Mononuclear cell (primary cell): Measurements from ENCODE around the gene PRRX2. TPM values are rescaled to one million over a fixed set of nuclear protein-coding genes. Genes with fewer than 3 reads are reported as not detected.
"Not testable (repeated sequence)": the region's sequence is repeated elsewhere in the genome, so short reads cannot be mapped to it uniquely, and the experiment has no call there.

Experiments used
- H3K27me3 ChIP-seq: 2 replicates; pipeline ENCODE4 v1.6.0; 2011; ENCODE audit warnings: low read length, control low read depth; ENCODE audit not compliant: insufficient read depth
- H3K4me1 ChIP-seq: 2 replicates; pipeline ENCODE4 v1.5.1; 2011; ENCODE audit warnings: mild to moderate bottlenecking, low read length, control low read depth; ENCODE audit not compliant: insufficient read depth
- H3K4me3 ChIP-seq: 2 replicates; pipeline ENCODE4 v1.5.1; 2011; ENCODE audit warnings: mild to moderate bottlenecking, low read length, moderate library complexity
- H3K9me3 ChIP-seq: 2 replicates; pipeline ENCODE4 v1.5.1; 2011; ENCODE audit warnings: low read depth, mild to moderate bottlenecking, control low read depth, low read length
- total RNA-seq: library from RNA; depleted of rRNA; stranded (reverse); fragments of >200 nt; gene quantifications from one replicate; pipeline ENCODE4 v1.2.3, GENCODE V29; 2012

PRRX2 gene
- total RNA-seq, 1 donor = not detected

DNA sequence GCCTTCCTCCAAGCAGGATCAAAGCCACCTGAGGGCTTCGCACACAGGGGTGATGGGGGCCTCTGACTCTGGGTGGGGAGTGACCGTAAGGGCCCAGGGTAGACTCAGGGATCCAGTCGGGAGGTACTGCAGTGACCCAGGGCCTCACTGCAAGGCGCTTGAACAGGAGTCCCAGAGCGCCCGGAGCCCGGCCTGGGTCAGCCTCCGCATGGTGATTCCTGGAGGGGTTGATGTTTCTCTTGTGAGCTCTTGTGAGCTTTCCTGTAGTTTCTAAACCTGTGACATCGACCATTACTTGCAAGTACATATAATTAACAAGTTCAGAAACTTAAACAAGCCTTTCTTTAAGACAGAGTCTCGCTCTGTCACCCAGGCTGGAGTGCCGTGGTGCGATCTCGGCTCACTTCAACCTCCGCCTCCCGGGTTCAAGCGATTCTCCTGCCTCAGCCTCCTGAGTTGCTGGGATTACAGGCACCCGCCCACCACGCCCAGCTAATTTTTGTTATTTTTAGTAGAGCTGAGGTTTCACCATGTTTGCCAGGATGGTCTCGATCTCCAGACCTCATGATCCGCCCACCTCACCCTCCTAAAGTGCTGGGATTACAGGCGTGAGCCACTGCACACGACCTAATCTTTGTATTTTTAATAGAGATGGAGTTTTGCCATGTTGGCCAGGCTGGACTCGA lies 67.6 kb downstream of the PRRX2 start:
- Histone ChIP-seq H3K9me3 (no peaks in the 10 kb centered on the region), H3K4me3 (no peak overlapping the region)

DNA sequence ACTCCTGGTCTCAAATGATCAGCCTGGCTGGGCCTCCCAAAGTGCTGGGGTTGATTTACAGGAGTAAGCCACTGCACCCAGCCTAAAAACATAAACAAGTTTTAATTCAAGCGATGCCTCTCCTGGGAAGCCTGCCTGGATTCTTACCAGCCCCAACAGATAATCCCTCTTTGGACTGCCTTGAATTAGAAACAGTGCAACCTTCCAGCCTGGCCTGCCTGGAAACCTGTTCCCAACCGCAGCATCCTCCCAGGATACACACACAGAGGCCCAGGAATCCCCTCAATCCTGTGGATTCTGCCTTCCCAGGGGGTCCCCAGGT lies 68.1 kb downstream of the PRRX2 start:
- Histone ChIP-seq H3K27me3 (no peaks in the 10 kb centered on the region), H3K4me3 (no peak overlapping the region)

More for the DNA sequence above, 67.6 kb downstream of the PRRX2 start:
- Histone ChIP-seq H3K27me3 (no peaks in the 10 kb centered on the region), H3K4me1 (peaks cover 4% of the 10 kb centered on the region)

DNA sequence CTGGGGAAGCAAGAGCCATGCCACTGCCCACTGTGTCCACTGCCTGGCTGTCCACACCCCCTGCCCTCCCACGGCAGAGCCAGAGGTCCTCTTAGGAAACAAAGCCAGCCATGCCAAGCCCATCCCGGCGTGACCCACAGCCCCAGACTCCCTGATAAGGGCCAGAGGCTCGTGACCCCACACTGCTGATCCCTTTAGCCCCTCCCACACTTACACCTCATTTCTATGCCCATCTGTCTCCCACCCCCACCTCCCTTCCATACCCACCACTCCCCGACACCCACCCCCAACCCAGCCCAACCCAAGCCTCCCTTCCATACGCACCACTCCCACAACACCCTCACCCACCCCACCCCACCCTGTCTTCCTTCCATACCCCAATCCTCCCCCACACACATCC lies 70.1 kb downstream of the PRRX2 start:
- Histone ChIP-seq H3K4me3 (no peak overlapping the region), H3K9me3 (no peaks in the 10 kb centered on the region), H3K4me1 (peaks cover 10% of the 10 kb centered on the region), H3K27me3 (no peaks in the 10 kb centered on the region)

More for the DNA sequence above, 68.1 kb downstream of the PRRX2 start:
- Histone ChIP-seq H3K9me3 (no peaks in the 10 kb centered on the region), H3K4me1 (peaks cover 9% of the 10 kb centered on the region)

DNA sequence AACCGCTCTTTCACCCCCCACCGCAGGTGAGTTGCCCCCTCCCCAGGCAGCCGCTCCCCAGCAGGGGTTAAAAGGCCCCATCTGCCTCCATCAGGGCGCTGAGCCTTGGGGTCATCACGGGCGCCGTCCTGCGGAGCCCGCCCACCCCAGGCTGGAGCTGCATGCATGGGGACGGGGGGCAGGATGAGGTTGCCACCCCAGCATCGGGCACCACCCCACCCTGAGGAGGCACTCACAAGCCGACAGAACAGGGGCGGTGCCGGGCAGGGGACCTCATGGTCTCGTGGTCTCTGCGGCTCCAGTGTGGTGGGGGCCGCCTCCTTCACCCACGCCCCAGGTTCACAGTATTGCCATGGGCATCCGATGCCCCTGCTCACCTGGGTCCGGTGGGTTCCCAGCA lies 70.9 kb downstream of the PRRX2 start:
- Histone ChIP-seq H3K27me3 (no peaks in the 10 kb centered on the region), H3K4me3 (no peak overlapping the region), H3K9me3 (no peaks in the 10 kb centered on the region), H3K4me1 (peaks cover 10% of the 10 kb centered on the region)

DNA sequence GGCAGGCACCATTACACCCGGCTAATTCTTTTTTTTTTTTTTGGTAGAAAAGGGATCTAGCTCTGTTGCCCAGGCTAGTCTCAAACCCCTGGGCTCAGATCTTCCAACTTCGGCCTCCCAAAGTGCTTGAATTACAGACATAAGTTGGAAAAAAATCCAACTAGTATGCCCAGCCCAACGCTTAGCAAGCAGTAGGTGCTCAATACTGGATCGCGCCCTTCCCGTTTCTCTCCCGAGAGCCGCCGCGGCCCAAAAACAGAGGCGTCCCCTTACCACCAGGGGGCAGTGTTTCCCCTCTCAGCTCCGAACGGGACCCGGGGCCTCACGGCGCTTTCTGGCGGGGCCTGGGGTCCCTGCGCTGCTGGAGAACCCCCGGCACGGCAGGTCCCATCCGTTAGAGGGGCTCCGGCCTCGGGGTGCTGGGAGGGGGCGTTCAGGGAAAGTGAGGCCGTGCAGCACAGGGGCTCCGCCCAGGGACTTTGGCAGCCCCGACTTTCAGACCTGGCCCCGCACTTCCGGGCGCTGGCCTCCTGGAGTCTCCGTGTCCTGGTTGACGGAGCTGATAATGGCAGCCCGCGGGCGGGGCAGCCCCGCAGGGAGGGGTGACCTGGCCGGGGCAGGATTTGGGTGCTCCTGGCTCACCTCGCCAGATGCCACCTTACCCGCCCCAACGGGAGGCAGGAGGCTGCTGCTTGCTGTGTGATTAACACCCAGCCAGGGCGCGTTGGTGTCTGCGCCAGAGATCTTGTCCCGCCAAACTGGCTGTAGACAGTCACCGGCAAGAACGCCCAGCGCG lies 72.2 kb downstream of the PRRX2 start:
- H3K9me3 ChIP-seq = no peaks in the 10 kb centered on the region
- H3K4me3 ChIP-seq = peak overlapping the region; percentile 47
- peaks cover 10% of the 10 kb centered on the region for H3K4me1 ChIP-seq
- H3K27me3 ChIP-seq = no peaks in the 10 kb centered on the region

DNA sequence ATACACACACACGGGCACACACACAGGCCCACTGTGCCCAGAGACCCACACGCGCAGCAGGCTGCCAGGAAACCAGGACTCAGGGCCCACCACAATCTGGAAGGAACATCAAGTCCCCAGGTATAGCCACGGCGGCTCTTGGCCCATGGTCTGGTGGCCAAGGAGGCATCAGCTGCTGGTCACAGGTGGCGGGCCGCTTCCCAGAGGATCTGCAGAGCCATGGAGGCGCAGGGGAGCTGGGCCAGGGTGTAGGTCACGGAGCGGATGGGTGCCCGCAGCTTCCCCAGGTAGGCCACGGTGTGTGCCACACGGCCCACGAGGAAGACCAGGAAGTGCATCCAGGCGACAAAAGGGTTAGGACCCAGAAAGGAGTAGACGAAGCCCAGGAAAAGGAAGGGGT lies 74.0 kb downstream of the PRRX2 start:
- no peak overlapping the region for H3K4me3 ChIP-seq
- no peaks in the 10 kb centered on the region for H3K9me3 ChIP-seq
- peaks cover 10% of the 10 kb centered on the region for H3K4me1 ChIP-seq
- H3K27me3 ChIP-seq = no peaks in the 10 kb centered on the region

DNA sequence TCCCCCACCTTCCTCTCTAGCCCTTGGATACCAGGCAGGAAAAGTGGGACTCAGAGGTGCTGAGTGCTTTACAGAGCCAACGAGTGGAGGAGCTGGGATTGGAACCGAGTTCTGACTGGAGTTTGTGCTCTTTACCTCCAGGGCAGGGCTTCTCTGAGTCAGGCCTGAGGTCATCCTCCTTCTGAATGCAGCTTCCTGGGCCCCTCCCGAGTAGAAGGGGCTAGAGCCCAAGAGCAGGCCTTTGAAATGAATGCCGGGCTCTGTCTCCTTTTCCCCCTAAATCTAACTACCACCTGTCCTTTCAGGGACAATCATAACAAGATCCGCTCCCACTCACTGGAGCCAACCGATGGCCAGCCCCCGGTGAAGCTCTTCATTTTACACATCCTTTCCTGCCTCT lies 74.7 kb downstream of the PRRX2 start:
- Histone ChIP-seq H3K27me3 (no peaks in the 10 kb centered on the region), H3K9me3 (no peaks in the 10 kb centered on the region), H3K4me1 (peaks cover 10% of the 10 kb centered on the region), H3K4me3 (no peak overlapping the region)

DNA sequence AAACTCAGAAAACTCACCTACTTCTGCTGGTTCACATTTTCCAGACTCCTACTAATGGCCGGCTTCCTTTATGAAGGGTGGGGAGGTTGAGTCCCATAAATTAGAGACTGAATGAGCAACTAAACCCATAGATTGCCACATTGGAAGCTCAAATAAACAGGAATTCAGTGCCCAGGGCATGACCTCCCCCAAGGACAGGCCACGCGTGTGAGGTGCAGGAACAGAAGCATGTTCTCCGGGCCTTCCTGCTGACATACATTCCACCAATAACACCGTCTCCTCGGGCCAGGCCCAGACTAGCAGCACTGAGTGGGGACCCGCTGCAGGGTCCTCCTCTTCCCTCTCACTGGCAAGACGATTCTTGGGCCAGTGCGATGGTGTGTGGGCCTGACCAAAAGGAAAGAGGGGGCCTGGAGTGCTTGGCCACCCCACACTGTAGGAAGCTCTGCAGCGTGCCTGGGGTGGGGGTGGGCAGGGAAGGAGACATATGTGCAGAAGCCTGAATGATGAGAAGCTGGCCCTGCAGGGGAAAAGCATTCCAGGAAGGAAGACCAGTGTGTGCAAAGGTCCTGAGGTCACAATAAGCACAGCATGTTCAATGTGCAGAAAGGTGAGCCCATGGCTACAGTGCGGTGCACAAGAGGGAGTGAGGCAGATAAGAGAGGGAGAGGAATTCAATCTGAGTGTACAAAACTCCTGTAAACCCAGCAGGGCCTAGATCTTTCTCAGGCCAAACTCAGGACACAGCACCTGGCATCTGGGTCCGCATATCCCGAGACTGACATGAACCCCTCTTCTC lies 75.4 kb downstream of the PRRX2 start:
- Histone ChIP-seq H3K27me3 (no peaks in the 10 kb centered on the region), H3K9me3 (no peaks in the 10 kb centered on the region), H3K4me1 (peaks cover 10% of the 10 kb centered on the region), H3K4me3 (no peak overlapping the region)

DNA sequence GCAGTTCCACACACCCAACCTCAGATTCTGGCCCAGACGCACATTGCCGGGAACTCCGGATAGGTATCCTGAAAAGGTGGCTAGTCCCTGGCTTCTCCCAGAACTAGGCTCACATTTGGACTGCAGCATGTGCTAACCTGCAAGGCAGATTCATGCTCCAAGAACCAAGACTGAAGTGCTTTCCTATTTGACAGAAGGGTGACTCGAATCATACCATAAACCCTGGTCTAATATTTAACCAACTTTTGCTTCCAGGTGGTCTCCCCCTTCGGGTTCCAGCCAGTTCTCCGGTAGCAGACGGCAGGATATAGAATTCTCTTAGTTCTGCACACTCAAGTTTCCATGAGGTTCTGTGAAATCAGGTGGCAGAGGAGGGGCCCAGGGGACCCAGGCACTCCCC lies 79.8 kb downstream of the PRRX2 start:
- no peaks in the 10 kb centered on the region for H3K4me1 ChIP-seq
- no peaks in the 10 kb centered on the region for H3K9me3 ChIP-seq
- H3K27me3 ChIP-seq = no peaks in the 10 kb centered on the region
- H3K4me3 ChIP-seq = no peak overlapping the region

DNA sequence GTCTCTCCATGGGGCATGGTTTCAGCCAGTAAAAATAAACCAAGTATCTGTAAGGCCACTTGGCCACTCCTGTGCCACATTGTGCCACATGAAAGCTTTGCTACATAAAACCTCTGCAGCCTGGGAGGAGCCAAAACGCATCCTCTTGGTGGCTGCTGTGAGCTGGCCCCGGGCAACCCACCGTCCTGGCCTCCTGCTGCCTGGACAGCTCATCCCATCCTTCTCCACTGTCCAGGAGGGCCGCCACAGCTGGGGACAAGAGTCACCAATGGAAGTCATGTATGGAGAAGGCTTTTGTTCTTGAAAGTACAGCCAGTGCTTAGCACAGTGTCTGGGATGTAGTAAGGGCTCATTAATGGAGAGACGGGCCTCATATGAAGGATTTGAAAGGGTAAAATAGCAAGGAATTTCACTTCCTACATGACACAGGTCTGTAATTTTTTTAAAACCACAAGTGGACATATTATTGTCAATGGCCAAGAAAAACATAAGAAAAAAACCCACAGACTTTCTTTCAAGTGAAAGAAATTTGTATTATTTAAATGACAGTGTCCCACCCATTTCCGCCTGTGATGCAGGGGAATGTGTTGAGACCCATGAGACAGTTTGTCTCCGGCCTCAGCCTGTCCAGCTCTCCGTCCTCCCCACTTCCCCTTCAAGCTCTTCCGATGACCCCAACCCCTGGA lies 80.8 kb downstream of the PRRX2 start:
- Histone ChIP-seq H3K27me3 (no peaks in the 10 kb centered on the region), H3K4me1 (no peaks in the 10 kb centered on the region), H3K4me3 (no peak overlapping the region), H3K9me3 (no peaks in the 10 kb centered on the region)

DNA sequence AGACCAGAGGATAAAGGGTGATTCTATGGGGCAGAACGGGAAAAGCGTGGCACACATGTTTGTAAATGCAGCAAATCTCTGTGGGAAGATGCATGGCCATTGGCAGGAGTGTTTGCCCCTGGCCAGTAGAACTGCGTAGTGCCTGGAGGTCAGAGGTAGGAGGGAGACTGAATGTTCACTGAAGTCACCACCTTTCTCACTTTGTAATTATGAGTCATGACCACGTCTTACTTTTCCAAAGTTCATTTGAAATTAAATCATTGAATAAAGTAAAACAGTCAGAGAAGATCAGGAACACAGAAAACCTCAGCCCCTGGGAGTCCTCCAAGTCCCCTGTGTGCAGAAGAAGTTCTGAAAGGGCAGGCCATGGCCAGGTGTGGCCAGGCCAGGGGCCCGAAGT lies 82.8 kb downstream of the PRRX2 start:
- Histone ChIP-seq H3K9me3 (no peaks in the 10 kb centered on the region), H3K27me3 (no peaks in the 10 kb centered on the region), H3K4me1 (peaks cover 7% of the 10 kb centered on the region), H3K4me3 (no peak overlapping the region)

DNA sequence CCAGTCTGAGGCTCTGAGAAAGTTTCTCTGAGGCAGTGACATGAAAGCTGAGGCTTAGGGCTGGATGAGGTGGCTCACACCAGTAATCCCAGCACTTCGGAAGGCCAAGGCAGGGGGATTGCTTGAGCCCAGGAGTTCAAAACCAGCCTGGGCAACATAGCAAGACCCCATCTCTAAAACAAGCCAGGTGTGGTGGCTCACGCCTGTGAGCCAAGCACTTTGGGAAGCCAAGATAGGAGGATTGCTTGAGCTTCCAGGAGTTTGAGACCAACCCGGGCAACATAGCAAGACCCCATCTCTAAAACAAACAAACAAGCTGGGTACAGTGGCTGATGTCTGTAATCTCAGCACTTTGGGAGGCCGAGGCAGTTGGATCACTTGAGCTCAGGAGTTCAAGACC lies 83.6 kb downstream of the PRRX2 start:
- H3K4me3 ChIP-seq, H3K27me3 ChIP-seq, H3K9me3 ChIP-seq, H3K4me1 ChIP-seq: not testable (repeated sequence)

DNA sequence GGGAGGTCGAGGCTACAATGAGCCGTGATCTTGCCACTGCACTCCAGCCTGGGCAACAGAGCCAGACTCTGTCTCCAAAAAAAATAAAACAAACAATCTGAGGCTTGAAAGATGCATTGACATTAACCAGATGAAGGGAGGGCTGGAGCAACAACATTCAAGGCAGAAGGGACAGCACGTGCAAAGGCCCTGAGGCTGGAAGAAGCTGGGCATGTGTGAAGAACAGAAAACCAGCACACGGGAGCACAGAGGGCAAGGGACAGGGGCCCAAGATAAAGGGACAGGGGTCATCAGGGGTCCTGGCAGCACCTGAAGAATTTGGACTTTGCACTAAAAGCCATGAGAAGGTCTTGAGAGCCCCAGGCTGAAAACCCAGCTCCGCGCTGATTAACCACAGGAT lies 84.1 kb downstream of the PRRX2 start:
- H3K4me3 ChIP-seq = no peak overlapping the region
- no peaks in the 10 kb centered on the region for H3K27me3 ChIP-seq
- H3K4me1 ChIP-seq = peaks cover 7% of the 10 kb centered on the region
- H3K9me3 ChIP-seq = no peaks in the 10 kb centered on the region

DNA sequence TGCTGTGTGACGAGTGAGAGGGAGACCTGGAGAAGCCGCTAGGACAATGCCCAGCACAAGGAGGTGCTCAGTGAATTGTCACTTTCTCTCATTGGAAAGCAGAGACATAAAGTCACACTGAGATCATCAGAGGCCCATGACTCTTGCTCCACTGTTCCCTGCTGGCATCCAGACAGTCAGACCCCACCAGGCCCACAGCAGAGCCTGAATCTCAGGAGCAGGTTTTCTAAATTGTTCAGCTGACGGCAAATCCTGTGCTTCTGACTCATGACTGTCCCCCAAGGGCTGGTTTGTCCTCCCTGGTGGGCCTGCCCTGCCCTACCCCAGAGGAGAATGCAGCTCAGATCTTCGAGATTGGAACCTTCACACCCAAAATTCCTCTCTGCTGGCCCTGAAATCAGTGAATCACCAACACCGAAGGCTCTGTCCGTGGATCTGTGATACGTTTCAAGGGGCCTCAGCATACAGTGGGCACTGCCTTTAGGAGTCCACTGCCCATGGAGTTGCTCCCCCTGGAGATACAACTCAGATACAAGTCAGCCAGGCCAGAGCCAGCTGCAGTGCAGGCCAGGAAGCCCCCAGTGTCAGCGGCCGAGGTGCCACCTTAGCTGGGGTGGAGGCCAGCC lies 84.7 kb downstream of the PRRX2 start:
- Histone ChIP-seq H3K4me1 (peaks cover 7% of the 10 kb centered on the region), H3K9me3 (no peaks in the 10 kb centered on the region), H3K27me3 (no peaks in the 10 kb centered on the region), H3K4me3 (no peak overlapping the region)
